ENCODE results near the gene VSNL1.

GRCh38 chr2:17646838-17647701 lies 106.6 kb downstream of the VSNL1 start:
- TF ChIP-seq, protein P1, sequence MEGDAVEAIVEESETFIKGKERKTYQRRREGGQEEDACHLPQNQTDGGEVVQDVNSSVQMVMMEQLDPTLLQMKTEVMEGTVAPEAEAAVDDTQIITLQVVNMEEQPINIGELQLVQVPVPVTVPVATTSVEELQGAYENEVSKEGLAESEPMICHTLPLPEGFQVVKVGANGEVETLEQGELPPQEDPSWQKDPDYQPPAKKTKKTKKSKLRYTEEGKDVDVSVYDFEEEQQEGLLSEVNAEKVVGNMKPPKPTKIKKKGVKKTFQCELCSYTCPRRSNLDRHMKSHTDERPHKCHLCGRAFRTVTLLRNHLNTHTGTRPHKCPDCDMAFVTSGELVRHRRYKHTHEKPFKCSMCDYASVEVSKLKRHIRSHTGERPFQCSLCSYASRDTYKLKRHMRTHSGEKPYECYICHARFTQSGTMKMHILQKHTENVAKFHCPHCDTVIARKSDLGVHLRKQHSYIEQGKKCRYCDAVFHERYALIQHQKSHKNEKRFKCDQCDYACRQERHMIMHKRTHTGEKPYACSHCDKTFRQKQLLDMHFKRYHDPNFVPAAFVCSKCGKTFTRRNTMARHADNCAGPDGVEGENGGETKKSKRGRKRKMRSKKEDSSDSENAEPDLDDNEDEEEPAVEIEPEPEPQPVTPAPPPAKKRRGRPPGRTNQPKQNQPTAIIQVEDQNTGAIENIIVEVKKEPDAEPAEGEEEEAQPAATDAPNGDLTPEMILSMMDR (conservative IDR thresholded peaks at IDR 0.05) = no peak
- TF ChIP-seq EZH2 (IDR thresholded peaks at IDR 0.05; ENCODE audit: low read depth) = no peak

All from PC-9 (cell line).